Dedifferentiated amniotic fluid mesenchymal stem cell (primary cell): ENCODE data around the gene SMPD2.
"Not testable (repeated sequence)": the region's sequence is repeated elsewhere in the genome, so short reads cannot be mapped to it uniquely, and the experiment has no call there.

ENCODE experiments used
- DNase-seq: peaks from one replicate; pipeline ENCODE4 v3.0.0-alpha.2; 2016; ENCODE audit errors: extremely low spot score

SMPD2 gene

DNA sequence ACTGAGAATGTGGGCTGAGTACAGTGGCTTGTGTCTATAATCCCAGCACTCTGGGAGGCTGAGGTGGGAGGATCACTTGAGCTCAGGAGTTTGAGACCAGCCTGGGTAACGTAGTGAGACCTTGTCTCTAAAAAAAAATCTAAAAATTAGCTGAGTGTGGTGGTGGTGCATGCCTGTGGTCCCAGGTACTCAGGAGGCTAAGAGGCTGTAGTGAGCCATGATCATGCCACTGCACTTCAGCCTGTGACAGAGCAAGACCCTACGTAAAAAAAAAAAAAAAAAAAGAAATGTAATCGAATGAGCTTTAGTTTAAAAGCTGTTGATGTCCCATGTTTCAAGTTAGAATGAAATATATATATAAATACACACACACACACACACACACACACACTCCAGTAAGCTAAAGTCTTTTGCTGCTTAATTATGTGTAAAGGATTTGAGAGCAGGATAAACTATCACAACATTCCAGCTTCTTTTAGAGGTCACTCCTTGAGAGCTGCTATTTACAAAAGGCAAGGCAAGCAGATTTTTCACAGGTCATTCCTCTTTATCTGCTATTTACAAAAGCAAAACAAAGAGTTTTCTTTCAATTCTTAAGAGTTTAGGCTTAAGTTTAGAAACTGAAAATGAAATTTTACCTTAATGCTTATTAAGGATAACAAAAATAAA lies 19.8 kb downstream of the SMPD2 start:
- no peak for DNase-seq

DNA sequence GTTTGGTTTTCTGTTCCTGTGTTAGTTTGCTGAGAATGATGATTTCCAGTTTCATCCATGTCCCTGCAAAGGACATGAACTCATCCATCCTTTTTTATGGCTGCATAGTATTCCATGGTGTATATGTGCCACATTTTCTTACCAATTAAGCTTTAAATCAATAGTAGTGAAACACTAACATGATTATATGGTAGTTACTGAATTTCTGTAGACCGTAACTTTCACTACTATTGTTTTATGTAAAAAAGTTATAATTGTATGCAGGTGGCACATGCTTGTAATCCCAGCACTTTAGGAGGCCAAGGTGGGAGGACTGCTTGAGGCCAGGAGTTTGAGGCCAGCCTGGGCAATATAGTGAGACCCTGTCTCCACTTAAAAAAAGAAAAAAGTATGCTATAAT lies 20.7 kb downstream of the SMPD2 start:
- not testable (repeated sequence) for DNase-seq

- DNase-seq: no peak
Observed at GRCh38 chr6:109461733-109462526, 21.4 kb downstream of the SMPD2 start.

- no peak for DNase-seq
Observed at GRCh38 chr6:109465772-109466171, 25.2 kb downstream of the SMPD2 start.

DNA sequence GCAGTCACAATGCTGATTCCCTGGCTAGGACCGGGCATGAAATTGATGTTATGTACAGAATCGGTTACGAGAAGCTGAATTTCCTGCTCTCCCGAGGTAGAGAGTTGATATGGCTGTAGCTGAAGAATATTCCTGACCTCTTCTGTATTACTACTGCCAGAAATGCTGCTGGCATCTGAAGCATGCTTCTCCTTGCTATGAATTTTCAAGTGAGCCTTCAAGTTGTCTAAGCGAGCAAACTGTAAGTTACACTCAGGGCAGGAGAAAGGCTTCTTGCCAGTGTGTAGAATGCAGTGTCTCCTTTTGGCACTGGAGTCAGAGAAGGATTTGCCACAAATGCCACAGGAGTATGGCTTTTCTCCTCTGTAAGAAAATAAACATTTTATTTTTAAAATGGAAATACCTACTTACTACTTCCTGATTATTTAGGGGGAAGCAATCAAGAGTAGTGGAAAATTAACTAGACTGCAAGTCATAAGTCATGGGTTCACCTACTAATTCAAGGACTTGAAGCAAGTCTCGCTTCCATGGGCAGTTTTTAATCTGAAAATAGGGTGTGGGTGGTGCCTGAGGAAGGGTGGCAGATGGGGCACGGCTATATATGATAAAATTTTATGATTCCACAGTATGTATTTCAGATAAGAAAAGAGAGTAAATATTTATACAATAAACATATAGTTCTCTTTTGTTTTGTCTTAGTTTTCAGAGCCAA lies 25.8 kb downstream of the SMPD2 start:
- no peak for DNase-seq

DNA sequence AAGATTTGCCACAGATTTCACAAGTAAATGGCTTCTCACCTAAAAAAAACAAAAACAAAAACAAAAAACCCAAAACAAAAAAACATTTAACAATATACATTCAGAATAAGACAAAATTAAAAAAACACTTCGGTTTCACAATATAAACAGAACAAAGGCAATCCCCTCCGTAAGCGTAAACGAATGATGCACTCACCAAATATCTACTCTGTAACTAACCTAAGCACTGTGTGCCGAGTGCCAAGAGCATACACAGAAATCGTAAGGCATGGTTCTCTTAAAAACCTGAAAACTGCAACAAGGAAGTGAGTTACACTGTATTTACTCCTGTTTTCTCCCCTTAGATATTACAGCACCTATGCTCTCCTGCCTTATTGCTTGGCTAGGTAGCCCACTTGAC lies 27.2 kb downstream of the SMPD2 start:
- no peak for DNase-seq

DNA sequence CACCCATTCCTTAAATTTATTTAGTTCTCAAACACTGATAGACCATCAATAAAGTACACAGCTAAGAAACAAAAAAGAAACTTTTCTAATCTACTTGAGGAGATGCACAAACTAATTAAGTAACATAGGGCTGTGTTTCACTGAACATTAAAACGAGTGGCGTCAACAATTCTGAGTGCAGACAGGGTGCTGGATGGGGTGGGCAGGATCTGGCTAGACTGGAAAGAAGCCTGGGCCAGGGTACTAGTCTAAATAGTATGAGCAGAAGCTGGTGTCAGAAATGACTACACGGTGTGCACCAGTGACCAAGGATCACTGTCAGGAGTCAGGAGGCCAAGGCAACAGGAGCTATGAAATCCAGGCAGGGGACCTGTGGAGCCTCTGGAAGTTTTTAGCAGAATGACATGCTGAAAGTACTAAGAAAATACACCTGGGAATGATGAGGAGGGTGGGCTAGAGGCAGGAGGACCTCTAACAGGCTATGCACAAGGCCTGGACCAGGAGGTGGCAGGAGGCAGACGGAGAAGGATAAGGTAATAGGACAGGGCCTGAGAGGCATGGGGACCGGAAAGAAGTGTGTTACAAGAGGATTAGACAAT lies 29.2 kb downstream of the SMPD2 start:
- no peak for DNase-seq

DNA sequence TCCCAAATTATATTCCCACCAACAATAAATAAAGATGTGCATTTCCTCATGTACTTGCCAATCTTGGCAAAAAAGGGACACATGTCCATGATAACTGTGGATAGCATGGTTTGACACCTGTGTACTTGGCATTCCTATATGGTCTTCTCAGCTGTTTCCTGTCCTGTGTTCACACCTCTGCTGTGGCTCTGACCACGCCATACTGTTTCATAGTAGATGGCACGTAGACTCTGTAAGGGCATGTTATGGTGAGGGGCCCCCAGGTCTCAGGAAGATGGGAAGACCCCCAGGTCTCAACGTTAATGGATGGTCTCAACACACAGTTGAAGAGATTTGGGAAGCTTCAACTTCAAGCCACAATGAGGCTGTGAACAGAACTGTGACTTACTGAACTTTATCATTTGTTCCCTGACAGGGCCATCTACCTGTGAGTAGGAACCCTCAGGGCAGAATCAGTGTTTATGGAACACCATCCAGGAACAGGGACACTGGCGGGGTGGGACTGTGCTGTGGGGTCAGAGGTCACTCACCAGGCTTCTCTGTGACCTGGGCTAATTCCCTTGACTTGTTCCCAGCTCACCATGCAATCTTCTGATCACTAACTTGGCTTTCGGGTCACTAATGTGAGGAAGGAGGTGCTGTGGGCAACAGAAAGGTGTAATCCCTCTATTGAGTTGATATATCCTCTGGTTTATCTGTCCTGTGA lies 30.7 kb downstream of the SMPD2 start:
- no peak for DNase-seq

DNA sequence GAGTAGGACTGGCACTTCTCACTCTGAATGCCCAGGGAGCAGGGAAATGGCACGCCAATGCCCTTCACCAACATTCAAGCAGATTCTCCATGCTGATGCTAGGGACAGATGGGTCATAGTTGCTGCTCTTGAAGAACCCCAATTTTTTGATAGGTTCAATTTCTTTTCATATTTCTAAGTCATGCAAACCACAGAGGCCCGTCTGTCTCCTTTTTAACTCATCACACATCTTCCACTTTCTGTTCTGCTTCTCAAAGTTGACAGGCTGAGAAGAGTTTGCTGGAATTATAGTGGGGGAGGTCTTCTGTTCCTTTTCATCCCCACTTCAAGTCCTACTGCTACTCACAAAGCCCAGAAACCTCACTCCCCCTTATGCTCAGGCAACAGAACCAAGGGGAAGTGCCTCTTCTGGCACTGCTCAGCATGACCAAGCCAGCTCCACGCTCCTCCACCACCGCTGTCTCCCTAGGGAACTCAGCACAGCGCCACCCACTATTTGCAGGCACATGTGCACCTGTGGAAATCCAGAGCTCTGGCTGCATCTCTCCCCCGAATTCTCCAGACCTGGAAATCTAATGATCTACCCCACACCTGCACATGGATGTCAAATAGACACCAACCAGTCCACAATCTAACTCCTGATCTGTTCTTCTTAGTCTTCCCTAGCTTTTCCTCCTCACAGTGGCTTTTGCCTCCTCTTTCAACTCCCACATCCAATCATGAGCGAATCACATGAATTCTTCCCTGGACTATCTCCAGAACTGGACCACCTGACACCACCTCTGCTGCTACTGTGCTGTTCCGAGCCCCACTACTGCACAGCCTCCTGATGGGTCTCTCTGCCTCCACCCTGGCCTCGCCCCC lies 31.8 kb downstream of the SMPD2 start:
- no peak for DNase-seq

DNA sequence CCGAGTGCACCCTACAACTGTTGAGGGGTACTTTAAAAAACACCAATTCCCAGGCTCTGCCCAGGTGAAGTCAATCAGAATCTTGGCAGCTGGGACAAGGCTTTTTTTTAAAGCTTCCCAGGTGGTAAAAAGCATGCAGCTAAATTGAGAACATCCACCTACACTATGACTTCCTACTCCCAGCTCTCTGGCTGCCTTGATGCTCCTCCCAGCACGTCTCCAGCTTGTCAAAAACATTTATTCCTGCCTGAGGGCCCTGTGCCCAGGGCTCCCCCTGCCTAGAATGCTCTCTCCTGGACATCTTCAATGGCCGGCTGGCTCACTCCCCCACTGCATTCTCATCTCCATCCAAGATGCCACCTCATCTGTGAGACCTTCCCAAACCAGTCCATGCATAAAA lies 32.6 kb downstream of the SMPD2 start:
- no peak for DNase-seq

DNA sequence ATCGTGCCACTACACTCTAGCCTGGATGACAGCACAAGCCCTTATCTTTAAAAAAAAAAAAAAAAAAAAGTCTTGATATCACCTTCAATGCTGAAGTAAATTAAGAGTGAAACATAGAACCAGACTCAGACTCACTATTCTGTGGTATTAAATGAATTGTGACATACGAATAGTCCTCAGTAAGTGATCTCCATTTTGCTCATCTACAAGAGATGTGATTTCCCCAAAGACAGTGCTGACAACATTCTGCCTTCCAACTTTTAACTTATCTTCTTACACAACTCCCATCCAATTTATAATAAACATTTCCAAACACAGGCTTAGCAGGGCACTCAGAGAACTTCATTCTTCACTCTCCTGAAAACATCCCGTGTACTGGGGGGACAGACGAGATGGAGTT lies 34.5 kb downstream of the SMPD2 start:
- no peak for DNase-seq

- no peak for DNase-seq
Observed at GRCh38 chr6:109475625-109476024, 35.1 kb downstream of the SMPD2 start.

DNA sequence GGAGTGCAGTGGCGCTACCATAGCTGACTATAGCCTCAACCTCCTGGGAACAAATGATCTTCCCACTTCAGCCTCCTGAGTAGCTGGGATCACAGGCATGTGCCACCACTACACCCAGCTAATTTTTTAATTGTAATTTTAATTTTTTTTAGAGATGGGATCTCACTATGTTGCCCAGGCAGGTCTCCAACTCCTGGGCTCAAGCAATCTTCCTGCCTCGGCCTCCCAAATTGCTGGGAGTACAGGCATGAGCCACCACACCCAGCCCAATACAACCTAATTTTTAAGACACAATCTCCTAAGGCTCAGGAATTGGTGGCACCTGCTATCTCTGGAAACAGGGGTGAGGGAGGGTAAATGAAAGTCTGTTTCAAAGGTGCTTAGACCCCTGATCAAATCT lies 36.7 kb downstream of the SMPD2 start:
- DNase-seq: no peak

- no peak for DNase-seq
Observed at GRCh38 chr6:109477725-109478124, 37.2 kb downstream of the SMPD2 start.

GRCh38 chr6:109478222-109478805 lies 37.8 kb downstream of the SMPD2 start:
- no peak for DNase-seq

DNA sequence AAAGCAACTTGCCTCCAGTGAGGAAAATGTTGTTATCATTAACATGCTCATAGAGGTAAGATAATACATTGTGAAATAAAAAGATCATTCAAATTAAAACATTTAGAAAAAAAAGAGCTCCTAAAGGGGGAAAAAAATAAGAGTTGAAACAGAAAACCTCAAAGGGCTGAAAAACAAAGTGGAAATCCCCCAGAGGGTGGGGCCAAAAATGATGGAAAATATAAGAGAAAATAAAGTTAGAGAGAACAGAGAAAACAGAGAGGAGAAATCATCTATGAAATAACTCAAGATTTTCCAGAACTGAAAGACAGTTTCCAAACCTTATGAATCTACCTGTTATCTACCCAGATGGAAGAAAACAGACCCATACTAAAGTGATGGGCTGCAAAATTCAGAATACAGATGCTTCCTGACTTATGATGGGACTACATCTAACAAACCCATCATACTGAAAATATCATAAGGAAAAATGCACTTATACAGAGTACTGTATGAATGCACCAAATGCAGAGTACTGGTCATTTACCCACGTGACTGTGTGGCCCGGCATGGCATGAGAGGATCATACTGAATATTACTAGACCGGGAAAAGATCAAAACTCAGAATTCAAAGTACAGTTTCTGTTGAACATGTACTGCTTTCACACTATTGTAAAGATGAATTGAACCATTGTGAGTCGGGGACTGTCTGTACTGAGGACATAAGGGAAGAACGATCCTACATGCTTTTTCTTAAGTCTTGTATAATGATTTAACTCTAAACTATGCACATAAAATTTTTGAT lies 38.5 kb downstream of the SMPD2 start:
- DNase-seq: no peak

GRCh38 chr6:109480993-109481480 lies 40.5 kb downstream of the SMPD2 start:
- no peak for DNase-seq

- peak; percentile 82 for DNase-seq
Observed at GRCh38 chr6:109482905-109483734, 42.6 kb downstream of the SMPD2 start, which contains the start of gene ZBTB24. ZBTB24 (minus strand) TSS chr6:109483219; CDS start chr6:109482026, 1,193 bp downstream.

DNA sequence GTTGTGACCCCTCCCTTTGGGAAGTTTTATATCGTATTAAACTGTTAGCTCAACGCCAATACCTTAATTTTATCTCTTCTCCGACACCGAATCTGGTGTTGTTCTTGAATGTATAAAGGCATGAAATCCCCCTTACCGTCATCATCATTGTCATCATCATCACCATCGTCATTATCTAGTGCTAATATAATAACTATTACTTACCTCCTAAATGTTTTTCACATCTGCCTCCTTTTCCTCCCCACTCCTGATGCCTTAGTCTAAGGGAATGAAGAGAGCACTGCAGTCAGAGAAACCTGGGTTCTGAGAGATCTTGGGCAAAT lies 43.2 kb downstream of the SMPD2 start:
- DNase-seq: no peak
